HL-60 (cell line): ENCODE data around the gene OGDH.

Source experiments
- DNase-seq, 2 experiments: peaks; one replicate each; pipeline ENCODE4 v3.0.0-alpha.2; 2010 to 2020; ENCODE audit warnings: low read depth in 1 of 2, low spot score in 1 of 2
- H3K27ac ChIP-seq: fragments of 250-450 bp; sonication (Bioruptor Pico); replicated peaks from 2 replicates; pipeline ENCODE4 v1.5.1; 2020; ENCODE audit warnings: mild to moderate bottlenecking, moderate library complexity
- H3K27me3 ChIP-seq: fragments of 250-450 bp; sonication (Bioruptor Pico); 2 replicates; pipeline ENCODE4 v1.5.1; 2021; ENCODE audit warnings: mild to moderate bottlenecking, moderate library complexity; ENCODE audit not compliant: insufficient read depth, poor library complexity, severe bottlenecking
- H3K4me3 ChIP-seq: replicated peaks from 2 replicates; pipeline ENCODE4 v1.5.1; 2011; ENCODE audit warnings: mild to moderate bottlenecking, control low read depth, low read length; ENCODE audit not compliant: insufficient read depth
- CTCF ChIP-seq: IDR thresholded peaks from one replicate; pipeline ENCODE4 v1.5.1; 2011; ENCODE audit warnings: low read length, control low read depth, inconsistent platforms; ENCODE audit not compliant: insufficient read depth
- GABPA ChIP-seq: IDR thresholded peaks from 2 replicates; pipeline ENCODE4 v1.6.1; 2012; ENCODE audit warnings: low read depth
- POLR2AphosphoS5 ChIP-seq: IDR thresholded peaks from 2 replicates; pipeline ENCODE4 v1.6.1; 2012; ENCODE audit warnings: low read depth
- REST ChIP-seq: IDR thresholded peaks from 2 replicates; pipeline ENCODE4 v1.6.1; 2012; ENCODE audit warnings: low read depth; ENCODE audit not compliant: insufficient replicate concordance
- SPI1 ChIP-seq: IDR thresholded peaks from 2 replicates; pipeline ENCODE4 v1.6.1; 2012; ENCODE audit warnings: low read depth, mild to moderate bottlenecking, borderline replicate concordance
- long read RNA-seq: library from polyadenylated mRNA; unstranded; transcript quantifications from one replicate; pipeline ENCODE4 v2.0.0, GENCODE V29; 2020

Gene OGDH
- long read RNA-seq, full-length matches to known transcripts, result 74 of 107 reads
- long read RNA-seq, partial matches to known transcripts, result 17 of 107 reads
- long read RNA-seq, other reads (novel, unspliced or antisense), result 16 of 107 reads

- H3K27ac ChIP-seq, result peak within 1 kb of the TSS; percentile 84
- no peak for TF ChIP-seq REST
- TF ChIP-seq POLR2AphosphoS5, result peak; percentile 69
- DNase-seq, result peak; percentile 98 to 99
- no peaks in the 10 kb centered on the region for H3K27me3 ChIP-seq
- peak within 1 kb of the TSS; percentile 58 for H3K4me3 ChIP-seq
Measured at GRCh38 chr7:44606341-44607140, at the start of gene OGDH. OGDH (plus strand) TSS chr7:44606627; CDS start chr7:44624344, 17,717 bp downstream.

GRCh38 chr7:44557485-44557884 lies 48.9 kb upstream of the OGDH start:
- Histone ChIP-seq H3K27ac (no peak overlapping the region), H3K27me3 (no peaks in the 10 kb centered on the region), H3K4me3 (no peak overlapping the region)
- TF ChIP-seq POLR2AphosphoS5, result no peak
- no peak for TF ChIP-seq CTCF
- TF ChIP-seq SPI1, result no peak
- no peak for TF ChIP-seq GABPA
- TF ChIP-seq REST, result no peak
- DNase-seq, result no peak

DNA sequence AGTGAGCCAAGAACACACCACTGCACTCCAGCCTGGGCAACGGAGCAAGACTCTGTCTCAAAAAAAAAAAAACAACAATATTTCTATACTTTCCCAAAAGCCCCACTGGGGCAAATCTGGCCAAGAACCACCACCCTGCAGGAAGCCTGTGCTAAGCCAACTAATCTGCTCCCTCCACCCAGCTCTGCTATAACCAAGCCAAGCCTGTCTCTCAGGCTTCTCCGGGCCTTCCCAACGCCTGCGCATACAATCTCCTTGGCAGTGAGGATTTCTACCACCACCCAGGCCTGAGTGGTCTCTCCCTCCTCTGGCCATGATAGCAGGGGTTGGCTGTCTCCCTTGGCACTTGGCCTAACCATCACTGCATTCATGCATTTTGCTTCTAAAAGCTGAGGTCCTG lies 46.9 kb upstream of the OGDH start:
- Histone ChIP-seq H3K27ac (no peak overlapping the region), H3K4me3 (no peak overlapping the region), H3K27me3 (no peaks in the 10 kb centered on the region)
- DNase-seq, result no peak
- TF ChIP-seq POLR2AphosphoS5 (no peak), SPI1 (no peak), GABPA (no peak), REST (no peak), CTCF (no peak)
